ENCODE data around the gene RPL7L1.
A peak's percentile ranks its signal among the peaks of the same experiment; 100 is the strongest.

RPL7L1 gene

GRCh38 chr6:42904467-42904866 lies 25.1 kb downstream of the RPL7L1 start:
- Histone ChIP-seq H3K27ac (no peak overlapping the region), H3K4me3 (no peak overlapping the region)
- TF ChIP-seq, protein P1, sequence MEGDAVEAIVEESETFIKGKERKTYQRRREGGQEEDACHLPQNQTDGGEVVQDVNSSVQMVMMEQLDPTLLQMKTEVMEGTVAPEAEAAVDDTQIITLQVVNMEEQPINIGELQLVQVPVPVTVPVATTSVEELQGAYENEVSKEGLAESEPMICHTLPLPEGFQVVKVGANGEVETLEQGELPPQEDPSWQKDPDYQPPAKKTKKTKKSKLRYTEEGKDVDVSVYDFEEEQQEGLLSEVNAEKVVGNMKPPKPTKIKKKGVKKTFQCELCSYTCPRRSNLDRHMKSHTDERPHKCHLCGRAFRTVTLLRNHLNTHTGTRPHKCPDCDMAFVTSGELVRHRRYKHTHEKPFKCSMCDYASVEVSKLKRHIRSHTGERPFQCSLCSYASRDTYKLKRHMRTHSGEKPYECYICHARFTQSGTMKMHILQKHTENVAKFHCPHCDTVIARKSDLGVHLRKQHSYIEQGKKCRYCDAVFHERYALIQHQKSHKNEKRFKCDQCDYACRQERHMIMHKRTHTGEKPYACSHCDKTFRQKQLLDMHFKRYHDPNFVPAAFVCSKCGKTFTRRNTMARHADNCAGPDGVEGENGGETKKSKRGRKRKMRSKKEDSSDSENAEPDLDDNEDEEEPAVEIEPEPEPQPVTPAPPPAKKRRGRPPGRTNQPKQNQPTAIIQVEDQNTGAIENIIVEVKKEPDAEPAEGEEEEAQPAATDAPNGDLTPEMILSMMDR (IDR thresholded peaks at IDR 0.05), result no peak
- no peak for DNase-seq (ENCODE audit: low spot score)

GRCh38 chr6:42907336-42907735 lies 27.9 kb downstream of the RPL7L1 start:
- no peak overlapping the region for H3K27ac ChIP-seq
- TF ChIP-seq, protein P1 (IDR thresholded peaks at IDR 0.05), result no peak
- no peak overlapping the region for H3K4me3 ChIP-seq
- no peak for DNase-seq (ENCODE audit: low spot score)

DNA sequence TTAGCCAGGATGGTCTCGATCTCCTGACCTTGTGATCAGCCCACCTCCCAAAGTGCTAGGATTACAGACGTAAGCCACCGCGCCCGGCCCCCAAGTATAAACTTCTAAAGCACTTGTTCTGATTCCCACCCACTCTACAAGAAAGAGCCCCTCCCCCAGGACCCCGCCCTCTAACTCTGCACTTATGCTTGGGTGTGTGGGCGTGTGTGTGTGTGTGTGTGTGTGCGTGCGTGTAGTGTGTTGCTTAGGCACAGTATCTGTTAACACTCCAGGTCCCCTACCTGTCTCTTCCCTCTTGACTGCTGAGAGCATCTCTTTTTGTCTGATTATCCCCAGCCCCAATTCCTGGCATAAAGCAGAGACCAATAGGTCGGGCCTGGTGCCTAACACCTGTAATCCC lies 30.4 kb downstream of the RPL7L1 start:
- DNase-seq (ENCODE audit: low spot score), result no peak
- no peak overlapping the region for H3K4me3 ChIP-seq
- no peak overlapping the region for H3K27ac ChIP-seq
- TF ChIP-seq, protein P1 (IDR thresholded peaks at IDR 0.05), result no peak

- Histone ChIP-seq H3K4me3 (peak overlapping the region; percentile 60), H3K27ac (no peak overlapping the region)
- no peak for DNase-seq (ENCODE audit: low spot score)
- TF ChIP-seq, protein P1 (IDR thresholded peaks at IDR 0.05), result no peak
Observed at GRCh38 chr6:42911171-42912021, 32.0 kb downstream of the RPL7L1 start.

GRCh38 chr6:42914546-42914945 lies 35.1 kb downstream of the RPL7L1 start:
- TF ChIP-seq, protein P1 (IDR thresholded peaks at IDR 0.05), result no peak
- no peak overlapping the region for H3K27ac ChIP-seq
- H3K4me3 ChIP-seq, result no peak overlapping the region
- no peak for DNase-seq (ENCODE audit: low spot score)

DNA sequence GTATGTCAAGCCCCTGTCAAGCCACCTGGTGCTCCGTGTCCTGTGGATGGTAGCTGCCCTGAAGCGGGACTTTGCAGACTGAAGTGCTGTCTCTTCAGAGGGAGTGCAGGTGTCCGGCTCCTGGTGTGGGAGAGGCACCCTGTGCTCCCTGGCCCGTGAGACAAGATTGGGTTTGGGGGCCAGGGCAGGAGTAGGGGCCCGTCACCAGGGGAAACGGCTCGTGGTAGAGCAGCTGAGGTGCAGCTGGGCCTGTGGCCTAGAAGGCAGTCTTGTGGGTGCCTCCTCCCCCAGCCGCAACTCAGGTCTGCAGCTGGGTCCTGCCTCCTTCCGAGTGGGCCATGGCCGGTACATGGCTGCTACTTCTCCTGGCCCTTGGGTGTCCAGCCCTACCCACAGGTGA lies 36.3 kb downstream of the RPL7L1 start, which contains the start of gene PTCRA:
Gene PTCRA (plus strand): TSS at position 322 of the 400 bp plus-strand sequence. CDS start 17 bp downstream, at position 339.
- TF ChIP-seq, protein P1 (IDR thresholded peaks at IDR 0.05), result no peak

DNA sequence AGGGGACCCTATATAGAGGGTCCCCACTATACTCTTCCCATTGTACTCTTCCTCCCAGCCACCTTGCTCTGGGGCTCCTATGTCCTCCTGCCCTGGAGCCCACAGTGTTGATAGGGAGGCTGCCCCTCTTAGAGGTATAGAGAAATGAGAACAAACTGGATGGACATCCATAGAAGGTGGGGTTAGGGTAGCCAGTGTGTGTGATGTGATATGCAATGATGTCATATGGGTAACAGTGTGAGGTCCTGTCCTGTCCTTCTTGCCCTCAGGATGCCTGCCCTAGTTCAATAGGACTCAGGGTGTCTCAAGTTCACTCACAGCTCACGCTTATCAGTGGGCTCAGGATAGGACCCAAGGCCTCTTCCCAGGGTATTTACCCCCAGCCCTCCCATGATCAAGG lies 36.9 kb downstream of the RPL7L1 start:
- TF ChIP-seq, protein P1 (IDR thresholded peaks at IDR 0.05), result no peak
- no peak for DNase-seq (ENCODE audit: low spot score)
- H3K27ac ChIP-seq, result no peak overlapping the region
- H3K4me3 ChIP-seq, result no peak overlapping the region

More for the DNA sequence above, 36.3 kb downstream of the RPL7L1 start, which contains the start of gene PTCRA:
- no peak for DNase-seq (ENCODE audit: low spot score)
- Histone ChIP-seq H3K27ac (no peak within 1 kb of the TSS), H3K4me3 (no peak within 1 kb of the TSS)
